Right renal pelvis (tissue), 4 donors: ENCODE results near the gene FURIN. TPM values are rescaled to one million over a fixed set of nuclear protein-coding genes. Genes with fewer than 3 reads are reported as not detected.

Experiments used
- polyA plus RNA-seq, 4 donors: library from polyadenylated mRNA; unstranded; fragments of 120-200 nt; gene quantifications; one replicate each; pipeline ENCODE4 v1.2.1, GENCODE V29; 2013; ENCODE audit not compliant: insufficient read length in 4 of 4

Gene FURIN
- polyA plus RNA-seq, 4 donors, result 47.2 to 58.7 (median 48.9) TPM

Other genes with a start within 250 kb of the FURIN start
- gene BLM, start 151.2 kb upstream of the FURIN start, polyA plus RNA-seq, result 10 to 100 TPM; 10.3 to 14.4 (median 12.3) TPM
- gene FES, start 15.9 kb downstream of the FURIN start, polyA plus RNA-seq, result 10 to 100 TPM in 3 of 4 donors, 1 to 10 TPM in 1; 9.3 to 15.9 (median 14.4) TPM
- gene MAN2A2, start 34.7 kb downstream of the FURIN start, polyA plus RNA-seq, result 10 to 100 TPM; 44.8 to 53.3 (median 50.0) TPM
- gene HDDC3, start 64.0 kb downstream of the FURIN start, polyA plus RNA-seq, result 10 to 100 TPM; 15.3 to 21.7 (median 18.5) TPM
- 10 to 100 TPM; 61.5 to 73.7 (median 62.8) TPM for gene UNC45A, start 66.7 kb downstream of the FURIN start, polyA plus RNA-seq
- gene RCCD1, start 86.3 kb downstream of the FURIN start, polyA plus RNA-seq, result 10 to 100 TPM; 15.2 to 18.9 (median 17.2) TPM
- gene PRC1, start 125.9 kb downstream of the FURIN start, polyA plus RNA-seq, result 10 to 100 TPM; 66.6 to 75.2 (median 72.5) TPM
- gene VPS33B, start 154.0 kb downstream of the FURIN start, polyA plus RNA-seq, result 10 to 100 TPM; 19.0 to 26.7 (median 22.2) TPM
- 1 to 10 TPM in 1 of 4 donors, under 1 TPM in 3; 0.75 to 1.1 (median 0.83) TPM for gene SV2B, start 231.7 kb downstream of the FURIN start, polyA plus RNA-seq